Stimulated activated CD4-positive, alpha-beta T cell treated with anti-CD3 and anti-CD28 coated beads, Interleukin-2, amount 100 ng/mL, for 4 hours (primary cell): ENCODE results near the gene EXOC4.
"Not testable (repeated sequence)": the region's sequence is repeated elsewhere in the genome, so short reads cannot be mapped to it uniquely, and the experiment has no call there.

Source experiments
- DNase-seq: peaks from one replicate; pipeline ENCODE4 v3.0.0-alpha.2; 2020; ENCODE audit warnings: low read depth

The EXOC4 gene

GRCh38 chr7:133252858-133253518 is at the start of gene EXOC4:
Gene EXOC4 (plus strand): TSS chr7:133253078.
- peak; percentile 89 for DNase-seq

- DNase-seq: no peak
Observed at GRCh38 chr7:133203490-133203889, 49.4 kb upstream of the EXOC4 start.

- no peak for DNase-seq
Observed at GRCh38 chr7:133207687-133208086, 45.2 kb upstream of the EXOC4 start.

- not testable (repeated sequence) for DNase-seq
Observed at GRCh38 chr7:133210817-133211216, 42.1 kb upstream of the EXOC4 start.

- DNase-seq: not testable (repeated sequence)
Observed at GRCh38 chr7:133213772-133214171, 39.1 kb upstream of the EXOC4 start.

DNA sequence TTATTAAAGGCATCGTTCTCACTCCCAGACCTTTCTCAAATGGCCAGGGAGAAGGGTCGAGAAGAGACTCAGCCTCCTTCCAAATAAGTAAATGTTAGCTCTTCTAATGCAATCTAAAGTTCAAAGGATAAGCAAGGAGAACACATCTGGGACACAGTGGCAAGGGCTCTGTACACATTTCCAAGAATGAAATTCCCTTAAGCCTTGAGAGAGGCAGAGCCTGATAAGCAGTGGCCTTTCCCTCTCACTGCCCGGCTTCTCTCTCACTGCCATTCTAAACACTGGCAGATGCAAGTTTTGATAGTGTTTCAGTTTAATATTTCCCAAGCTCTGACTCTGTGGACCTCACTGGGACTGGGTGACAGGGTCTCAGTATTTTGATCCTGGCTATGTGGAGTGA is 35.1 kb upstream of the EXOC4 start:
- DNase-seq: no peak

- DNase-seq: peak; percentile 4
Observed at GRCh38 chr7:133230591-133231194, 22.2 kb upstream of the EXOC4 start.

GRCh38 chr7:133233142-133233541 is 19.7 kb upstream of the EXOC4 start:
- DNase-seq: no peak

DNA sequence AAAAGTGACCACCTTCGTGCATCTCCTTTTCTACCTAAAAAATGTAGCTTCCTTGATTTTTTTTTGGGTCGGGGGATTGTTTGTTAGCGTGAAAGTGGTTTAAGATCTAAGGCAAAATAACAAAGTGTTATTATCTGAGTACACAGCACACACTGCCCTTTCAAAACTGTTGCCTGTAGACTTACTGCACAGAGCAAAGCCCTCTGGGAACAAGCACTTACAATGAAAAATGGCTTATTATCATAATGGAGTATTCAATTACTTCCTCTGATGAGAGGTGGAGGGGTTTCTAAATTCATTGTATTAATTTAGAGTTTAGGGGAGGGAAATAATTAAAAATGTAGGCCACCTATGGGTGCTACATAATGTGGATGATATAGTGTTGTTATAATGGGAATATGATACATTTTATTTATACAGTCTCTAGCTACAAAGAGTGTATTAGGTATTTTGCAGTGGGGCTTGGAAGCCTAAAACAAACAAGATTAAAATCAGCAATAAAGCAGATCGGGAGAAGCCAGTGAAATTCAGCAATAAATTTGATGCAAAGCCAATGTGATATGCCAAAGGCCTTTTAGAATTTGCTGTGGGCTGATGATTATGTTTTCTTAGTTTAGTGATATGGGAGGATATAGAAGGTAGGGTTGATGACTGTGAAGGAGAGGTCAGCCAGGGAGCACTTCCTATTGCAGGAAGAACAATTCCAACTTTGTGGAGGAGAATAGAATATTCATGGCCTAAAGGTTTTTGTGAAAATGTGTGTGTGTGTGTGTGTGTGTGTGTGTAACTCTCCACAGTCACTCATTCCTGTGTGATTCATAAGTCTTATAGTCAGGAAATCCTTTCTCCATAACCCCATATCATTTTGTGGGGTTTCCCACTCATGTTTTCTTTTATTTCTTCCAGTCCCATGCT is 17.7 kb upstream of the EXOC4 start:
- no peak for DNase-seq

GRCh38 chr7:133237545-133237944 is 15.3 kb upstream of the EXOC4 start:
- no peak for DNase-seq

GRCh38 chr7:133240302-133240701 is 12.6 kb upstream of the EXOC4 start:
- no peak for DNase-seq

DNA sequence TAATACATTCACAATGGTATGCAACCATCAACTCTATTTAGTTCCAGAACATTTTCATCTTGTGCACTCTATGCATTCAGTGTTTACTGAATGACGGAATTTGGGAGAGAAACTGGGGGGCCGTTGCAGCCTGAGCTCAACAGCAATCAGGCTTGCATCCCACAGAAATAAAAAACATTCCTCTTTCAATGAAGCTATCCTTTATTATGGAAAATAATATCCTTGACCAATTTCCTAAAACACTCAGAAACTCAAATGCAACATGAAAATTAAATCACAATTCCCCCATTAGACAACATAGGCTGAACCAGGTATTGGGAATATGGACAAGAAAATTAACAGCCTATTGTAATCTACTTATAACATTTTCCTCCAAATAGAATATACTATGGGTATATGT is 6.3 kb upstream of the EXOC4 start:
- DNase-seq: no peak

GRCh38 chr7:133248901-133249300 is 4.0 kb upstream of the EXOC4 start:
- DNase-seq: no peak

GRCh38 chr7:133252506-133252857 is 396 bp upstream of the EXOC4 start:
- no peak for DNase-seq

GRCh38 chr7:133253519-133253875 is 619 bp downstream of the EXOC4 start:
- DNase-seq: no peak

GRCh38 chr7:133255486-133255885 is 2.6 kb downstream of the EXOC4 start:
- no peak for DNase-seq

- DNase-seq: no peak
Observed at GRCh38 chr7:133258174-133258573, 5.3 kb downstream of the EXOC4 start.

DNA sequence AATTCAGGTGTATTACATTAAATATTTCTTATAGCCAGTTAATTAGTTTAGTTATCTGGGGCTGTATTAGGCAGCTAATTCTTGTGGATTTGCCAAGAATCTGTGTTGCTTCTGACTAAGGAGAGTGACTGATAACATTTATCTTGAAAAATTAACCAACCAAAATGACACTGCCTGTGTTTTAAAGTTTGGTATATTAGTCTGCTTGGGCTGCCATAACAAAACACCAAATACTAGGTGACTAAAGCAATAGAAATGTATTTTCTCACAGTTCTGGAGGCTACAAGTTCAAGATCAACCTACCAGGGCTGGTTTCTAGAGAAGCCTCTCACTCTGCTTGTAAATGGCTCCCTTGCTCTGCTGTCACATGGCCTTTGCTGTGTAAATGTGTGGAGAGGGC is 12.9 kb downstream of the EXOC4 start:
- no peak for DNase-seq

DNA sequence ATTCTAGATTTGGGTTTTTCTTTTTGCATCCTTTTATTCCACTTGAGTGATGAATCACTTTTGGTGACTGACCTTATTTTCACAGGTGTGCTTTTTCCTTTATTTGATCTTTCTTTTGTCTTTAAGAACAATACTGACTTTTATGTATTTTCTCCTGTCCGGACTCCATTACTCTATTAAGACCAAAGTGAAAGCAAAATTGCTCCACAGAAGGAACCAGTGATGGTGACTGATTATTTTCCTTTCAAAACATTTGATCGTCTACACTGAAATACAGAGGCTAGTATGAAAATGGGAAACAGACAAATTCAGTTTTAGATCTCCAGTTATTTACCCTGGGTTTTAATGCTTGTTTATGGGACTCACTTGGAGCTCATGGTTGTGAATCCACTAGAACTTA is 15.5 kb downstream of the EXOC4 start:
- DNase-seq: no peak

DNA sequence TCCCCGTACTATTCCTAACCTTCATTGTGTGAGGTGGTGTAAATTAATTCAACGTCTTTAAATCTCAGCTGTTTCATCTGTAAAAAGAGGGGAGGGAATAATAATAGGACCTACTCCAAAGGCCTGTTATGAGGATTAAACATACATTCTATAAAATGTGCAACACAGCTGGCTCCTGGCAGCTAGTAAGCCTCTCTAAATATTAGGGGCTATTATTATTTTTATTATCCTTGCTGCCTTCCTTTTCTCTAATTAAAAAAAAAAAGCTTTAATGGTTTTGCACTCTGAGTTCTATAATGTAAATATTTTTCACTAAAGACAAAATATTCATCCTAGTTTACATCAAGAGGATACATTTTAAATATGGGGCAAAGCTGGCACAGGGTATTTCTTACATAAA is 19.5 kb downstream of the EXOC4 start:
- DNase-seq: no peak

DNA sequence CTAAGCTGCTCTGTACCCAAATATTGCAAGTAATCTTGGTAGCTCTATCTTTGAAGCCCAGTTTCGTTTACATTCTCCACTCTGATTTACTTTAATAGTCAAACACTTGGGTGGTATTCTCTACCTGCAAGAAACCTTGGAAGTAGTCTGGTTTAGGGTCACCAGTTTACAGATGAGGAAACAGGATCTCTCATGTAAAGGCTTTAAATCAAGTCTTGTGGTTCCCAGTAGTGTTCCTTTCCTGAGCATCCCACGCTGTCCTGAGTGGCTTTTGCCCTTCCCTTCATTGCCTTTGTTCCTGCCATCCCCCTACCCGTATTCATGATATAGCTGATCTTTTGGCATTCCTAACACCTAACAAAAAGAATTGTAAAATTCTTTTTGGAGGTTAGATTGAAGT is 20.3 kb downstream of the EXOC4 start:
- no peak for DNase-seq

DNA sequence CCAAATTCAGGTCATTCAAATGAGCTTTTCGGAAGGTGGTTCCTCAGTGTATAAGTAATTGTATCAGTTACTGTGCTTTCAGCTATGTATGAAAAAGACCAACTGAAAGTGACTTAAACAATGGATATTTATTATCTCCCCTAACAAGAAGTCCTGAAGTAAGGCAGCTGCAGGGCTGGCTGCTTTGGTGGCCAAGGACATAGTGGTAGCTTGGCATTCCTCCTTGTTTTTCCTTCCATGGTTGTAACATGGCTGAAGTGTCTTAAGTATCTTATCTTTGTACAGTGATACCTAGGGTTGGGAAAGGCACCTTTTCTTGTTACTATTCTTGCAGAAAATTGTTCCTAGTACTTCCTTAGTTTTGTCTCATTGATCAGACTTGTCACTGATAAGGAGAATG is 21.4 kb downstream of the EXOC4 start:
- no peak for DNase-seq

DNA sequence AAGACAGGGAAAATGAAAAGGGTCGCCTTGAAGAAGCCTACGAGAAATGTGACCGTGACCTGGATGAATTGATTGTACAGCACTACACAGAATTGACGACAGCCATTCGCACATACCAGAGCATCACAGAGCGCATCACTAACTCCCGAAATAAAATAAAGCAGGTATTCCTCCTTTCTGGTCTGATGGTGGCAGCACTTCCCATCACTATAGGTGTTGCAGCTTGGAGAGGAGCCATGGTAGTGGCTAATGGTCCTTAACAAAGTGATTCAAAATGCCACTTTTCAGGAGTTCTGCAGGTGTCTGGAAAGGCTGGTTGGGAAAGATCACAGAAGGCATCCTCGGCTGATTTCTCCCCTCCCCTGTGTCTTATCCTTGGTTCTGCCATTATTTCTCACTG is 22.1 kb downstream of the EXOC4 start:
- DNase-seq: no peak
